Measurements from ENCODE around the gene SLC48A1.
A peak's percentile ranks its signal among the peaks of the same experiment; 100 is the strongest.

SLC48A1 gene

DNA sequence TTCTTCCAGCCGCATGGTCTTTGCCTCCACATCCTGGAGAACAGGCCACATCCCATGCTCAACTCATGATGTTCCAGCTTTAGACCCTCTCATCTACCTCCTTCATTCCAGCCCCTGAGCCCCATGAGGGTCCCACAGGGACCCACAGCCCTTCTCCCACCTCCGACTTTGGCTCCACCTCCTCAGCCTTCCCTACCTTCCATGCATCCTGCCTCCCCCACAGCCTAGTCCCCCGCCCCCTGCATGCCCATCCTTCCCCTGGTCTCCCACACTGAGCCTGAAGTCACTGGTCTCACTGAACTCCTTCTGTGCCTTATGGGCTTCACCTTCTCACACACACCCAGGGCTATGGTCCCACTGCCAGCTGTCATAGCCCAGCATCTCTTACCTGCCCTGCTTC is 24.1 kb upstream of the SLC48A1 start:
- H3K27ac ChIP-seq (ENCODE audit: low read depth, low read length) = no peak overlapping the region
- no peak overlapping the region for H3K4me3 ChIP-seq (ENCODE audit: low read depth in 1 of 5, low read length in 5 of 5)
- peaks cover 8 to 45% (median 14%) of the 10 kb centered on the region in 5 donors for H3K4me1 ChIP-seq (ENCODE audit: control insufficient read depth in 5 of 5, insufficient read depth in 5 of 5, low read length in 5 of 5)
- H3K9me3 ChIP-seq (ENCODE audit: control insufficient read depth in 5 of 5, low read length in 5 of 5) = no peaks in the 10 kb centered on the region
- H3K9ac ChIP-seq (ENCODE audit: low read length in 5 of 5) = no peak overlapping the region
- peaks cover 0 to 76% (median 49%) of the 10 kb centered on the region in 5 donors for H3K36me3 ChIP-seq (ENCODE audit: control insufficient read depth in 5 of 5, insufficient read depth in 5 of 5, low read length in 5 of 5)
- H3K27me3 ChIP-seq (ENCODE audit: control insufficient read depth in 5 of 5, insufficient read depth in 4 of 5, low read length in 5 of 5) = peaks cover 0 to 7% (median 0%) of the 10 kb centered on the region in 5 donors

DNA sequence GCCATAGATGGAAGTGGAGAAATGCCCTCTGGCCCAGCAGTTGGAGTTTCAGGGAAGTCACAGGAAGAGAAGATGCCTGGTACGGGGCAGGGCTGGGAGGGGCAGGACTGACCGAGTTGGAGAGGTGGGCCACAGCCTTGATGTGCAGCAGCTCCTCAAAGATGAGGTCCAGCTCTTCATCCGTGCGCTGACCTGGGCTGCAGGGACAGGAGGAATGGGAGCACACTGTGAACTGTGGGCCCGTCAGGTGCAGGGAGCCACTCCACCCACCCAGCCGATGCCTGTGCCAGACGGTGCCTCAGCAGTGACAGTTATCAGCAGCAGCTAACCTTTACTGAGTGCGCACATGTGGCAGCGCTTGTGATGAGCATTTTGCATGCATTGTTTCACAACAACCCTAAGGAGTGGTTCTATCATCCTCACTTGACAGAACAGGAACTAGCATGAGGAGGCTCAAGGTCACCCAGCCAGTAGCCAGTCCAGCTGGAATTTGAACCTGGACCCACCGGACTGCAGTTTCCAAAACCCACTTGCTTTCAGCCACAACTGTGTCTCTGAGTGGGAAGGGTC is 22.7 kb upstream of the SLC48A1 start:
- Histone ChIP-seq H3K9me3 (ENCODE audit: control insufficient read depth in 5 of 5, low read length in 5 of 5) (no peaks in the 10 kb centered on the region), H3K27me3 (ENCODE audit: control insufficient read depth in 5 of 5, insufficient read depth in 4 of 5, low read length in 5 of 5) (peaks cover 0 to 7% (median 0%) of the 10 kb centered on the region in 5 donors), H3K4me1 (ENCODE audit: control insufficient read depth in 5 of 5, insufficient read depth in 5 of 5, low read length in 5 of 5) (peaks cover 8 to 58% (median 26%) of the 10 kb centered on the region in 5 donors), H3K9ac (ENCODE audit: low read length in 5 of 5) (no peak overlapping the region), H3K4me3 (ENCODE audit: low read depth in 1 of 5, low read length in 5 of 5) (no peak overlapping the region), H3K27ac (ENCODE audit: low read depth, low read length) (peak overlapping the region; percentile 30), H3K36me3 (ENCODE audit: control insufficient read depth in 5 of 5, insufficient read depth in 5 of 5, low read length in 5 of 5) (peaks cover 0 to 69% (median 49%) of the 10 kb centered on the region in 5 donors)

DNA sequence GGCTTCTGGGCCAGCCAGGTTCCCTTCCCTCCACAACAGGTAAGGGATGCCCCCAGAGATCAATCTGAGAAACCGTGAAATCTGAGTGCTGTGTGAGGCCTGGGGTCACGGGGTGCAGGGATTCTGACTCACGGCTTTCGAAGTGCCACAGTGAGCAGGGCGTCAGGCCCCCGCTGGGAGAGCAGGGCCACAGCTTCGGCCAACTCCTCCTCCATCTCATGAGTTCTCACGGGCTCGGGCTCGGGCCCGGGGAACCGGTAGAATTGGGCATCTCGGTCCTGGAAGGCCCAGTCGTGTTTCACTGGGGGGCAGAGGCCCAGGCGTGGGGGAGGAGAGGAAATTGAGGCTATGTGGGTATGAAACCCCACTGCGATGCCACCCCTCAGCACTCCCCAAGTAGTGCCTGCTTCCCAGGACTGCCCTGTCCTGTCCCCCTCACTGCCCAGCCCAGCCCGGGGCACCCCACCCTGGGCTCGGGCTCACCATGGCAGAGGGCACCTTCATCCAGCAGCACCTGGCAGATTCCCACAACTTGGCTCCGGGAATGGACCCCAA is 22.0 kb upstream of the SLC48A1 start:
- Histone ChIP-seq H3K27me3 (ENCODE audit: control insufficient read depth in 5 of 5, insufficient read depth in 4 of 5, low read length in 5 of 5) (peaks cover 0 to 7% (median 0%) of the 10 kb centered on the region in 5 donors), H3K4me1 (ENCODE audit: control insufficient read depth in 5 of 5, insufficient read depth in 5 of 5, low read length in 5 of 5) (peaks cover 8 to 65% (median 32%) of the 10 kb centered on the region in 5 donors), H3K9ac (ENCODE audit: low read length in 5 of 5) (peak overlapping the region in 1 of 5 donors; percentile 16), H3K4me3 (ENCODE audit: low read depth in 1 of 5, low read length in 5 of 5) (no peak overlapping the region), H3K27ac (ENCODE audit: low read depth, low read length) (peak overlapping the region; percentile 30), H3K9me3 (ENCODE audit: control insufficient read depth in 5 of 5, low read length in 5 of 5) (no peaks in the 10 kb centered on the region), H3K36me3 (ENCODE audit: control insufficient read depth in 5 of 5, insufficient read depth in 5 of 5, low read length in 5 of 5) (peaks cover 0 to 64% (median 49%) of the 10 kb centered on the region in 5 donors)

DNA sequence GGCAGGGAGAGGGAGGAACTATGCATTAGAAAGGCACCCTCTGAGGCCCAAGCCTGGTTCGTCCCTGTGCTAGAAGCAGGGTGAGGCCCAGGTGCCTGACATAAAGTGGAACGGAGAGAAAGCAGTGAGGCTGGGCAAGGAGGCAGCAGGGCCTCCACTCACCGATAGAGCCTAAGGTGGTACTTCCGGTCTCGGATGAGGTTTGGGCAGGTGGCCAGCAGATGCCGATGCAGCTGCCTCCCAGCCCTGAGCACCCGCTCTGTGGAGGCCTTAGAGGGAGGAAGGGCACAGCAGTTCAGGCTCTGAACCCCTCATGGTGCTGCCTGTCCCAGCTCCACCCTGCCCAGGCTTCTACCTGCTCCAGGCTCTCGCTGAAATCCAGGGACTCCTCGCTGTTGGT is 21.5 kb upstream of the SLC48A1 start:
- H3K36me3 ChIP-seq (ENCODE audit: control insufficient read depth in 5 of 5, insufficient read depth in 5 of 5, low read length in 5 of 5) = peaks cover 0 to 58% (median 44%) of the 10 kb centered on the region in 5 donors
- peak overlapping the region in 2 of 5 donors; percentile 16 to 44 for H3K9ac ChIP-seq (ENCODE audit: low read length in 5 of 5)
- H3K9me3 ChIP-seq (ENCODE audit: control insufficient read depth in 5 of 5, low read length in 5 of 5) = no peaks in the 10 kb centered on the region
- H3K4me3 ChIP-seq (ENCODE audit: low read depth in 1 of 5, low read length in 5 of 5) = no peak overlapping the region
- peak overlapping the region; percentile 30 for H3K27ac ChIP-seq (ENCODE audit: low read depth, low read length)
- H3K4me1 ChIP-seq (ENCODE audit: control insufficient read depth in 5 of 5, insufficient read depth in 5 of 5, low read length in 5 of 5) = peaks cover 7 to 67% (median 33%) of the 10 kb centered on the region in 5 donors
- peaks cover 0 to 7% (median 0%) of the 10 kb centered on the region in 5 donors for H3K27me3 ChIP-seq (ENCODE audit: control insufficient read depth in 5 of 5, insufficient read depth in 4 of 5, low read length in 5 of 5)

DNA sequence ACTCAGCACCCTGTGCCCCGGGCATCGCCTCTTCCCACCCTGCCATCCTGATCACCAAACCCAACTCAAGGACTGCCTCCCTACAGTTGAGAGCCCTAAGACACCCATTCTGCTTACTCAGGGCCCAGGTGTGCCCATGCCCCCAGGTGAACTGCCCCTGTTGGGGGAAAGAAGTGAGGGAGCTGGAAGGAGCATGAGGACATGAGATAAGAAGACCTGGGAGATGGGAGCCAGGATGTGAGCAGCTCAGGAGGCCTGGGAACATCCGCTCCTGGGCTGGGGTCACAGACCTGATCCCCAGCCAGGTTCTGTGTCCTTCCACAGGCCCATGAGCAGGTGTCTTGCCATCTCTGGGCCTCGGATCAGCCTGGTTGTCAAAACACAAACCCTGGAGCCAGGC is 20.9 kb upstream of the SLC48A1 start:
- no peak overlapping the region for H3K4me3 ChIP-seq (ENCODE audit: low read depth in 1 of 5, low read length in 5 of 5)
- H3K36me3 ChIP-seq (ENCODE audit: control insufficient read depth in 5 of 5, insufficient read depth in 5 of 5, low read length in 5 of 5) = peaks cover 0 to 53% (median 39%) of the 10 kb centered on the region in 5 donors
- H3K9ac ChIP-seq (ENCODE audit: low read length in 5 of 5) = peak overlapping the region in 1 of 5 donors; percentile 44
- H3K4me1 ChIP-seq (ENCODE audit: control insufficient read depth in 5 of 5, insufficient read depth in 5 of 5, low read length in 5 of 5) = peaks cover 3 to 69% (median 33%) of the 10 kb centered on the region in 5 donors
- peaks cover 0 to 1% (median 0%) of the 10 kb centered on the region in 5 donors for H3K27me3 ChIP-seq (ENCODE audit: control insufficient read depth in 5 of 5, insufficient read depth in 4 of 5, low read length in 5 of 5)
- H3K27ac ChIP-seq (ENCODE audit: low read depth, low read length) = peak overlapping the region; percentile 50
- H3K9me3 ChIP-seq (ENCODE audit: control insufficient read depth in 5 of 5, low read length in 5 of 5) = no peaks in the 10 kb centered on the region

DNA sequence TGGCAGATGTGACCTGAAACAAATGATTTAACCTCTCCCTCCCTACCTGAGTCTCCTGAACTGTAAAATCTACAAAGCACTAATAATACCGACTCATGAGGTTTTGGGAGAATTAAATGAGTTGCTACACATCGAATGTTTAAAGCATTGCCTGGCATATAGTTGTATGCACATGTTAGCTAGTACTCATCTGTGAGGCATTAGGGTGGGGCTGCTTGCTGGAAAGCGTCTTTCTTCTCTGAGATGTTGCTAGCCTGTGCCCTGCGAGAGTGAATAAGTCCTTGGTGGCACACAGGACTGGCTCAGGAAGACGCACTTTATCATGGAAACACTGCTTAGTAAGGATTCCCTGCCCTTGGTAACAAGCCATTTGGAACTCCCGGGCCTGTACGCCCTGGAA is 20.5 kb upstream of the SLC48A1 start:
- Histone ChIP-seq H3K4me1 (ENCODE audit: control insufficient read depth in 5 of 5, insufficient read depth in 5 of 5, low read length in 5 of 5) (peaks cover 3 to 73% (median 36%) of the 10 kb centered on the region in 5 donors), H3K9me3 (ENCODE audit: control insufficient read depth in 5 of 5, low read length in 5 of 5) (no peaks in the 10 kb centered on the region), H3K27me3 (ENCODE audit: control insufficient read depth in 5 of 5, insufficient read depth in 4 of 5, low read length in 5 of 5) (peaks cover 0 to 2% (median 0%) of the 10 kb centered on the region in 5 donors), H3K36me3 (ENCODE audit: control insufficient read depth in 5 of 5, insufficient read depth in 5 of 5, low read length in 5 of 5) (peaks cover 0 to 53% (median 35%) of the 10 kb centered on the region in 5 donors), H3K27ac (ENCODE audit: low read depth, low read length) (peak overlapping the region; percentile 86), H3K9ac (ENCODE audit: low read length in 5 of 5) (no peak overlapping the region), H3K4me3 (ENCODE audit: low read depth in 1 of 5, low read length in 5 of 5) (peak overlapping the region in 1 of 5 donors; percentile 93)

DNA sequence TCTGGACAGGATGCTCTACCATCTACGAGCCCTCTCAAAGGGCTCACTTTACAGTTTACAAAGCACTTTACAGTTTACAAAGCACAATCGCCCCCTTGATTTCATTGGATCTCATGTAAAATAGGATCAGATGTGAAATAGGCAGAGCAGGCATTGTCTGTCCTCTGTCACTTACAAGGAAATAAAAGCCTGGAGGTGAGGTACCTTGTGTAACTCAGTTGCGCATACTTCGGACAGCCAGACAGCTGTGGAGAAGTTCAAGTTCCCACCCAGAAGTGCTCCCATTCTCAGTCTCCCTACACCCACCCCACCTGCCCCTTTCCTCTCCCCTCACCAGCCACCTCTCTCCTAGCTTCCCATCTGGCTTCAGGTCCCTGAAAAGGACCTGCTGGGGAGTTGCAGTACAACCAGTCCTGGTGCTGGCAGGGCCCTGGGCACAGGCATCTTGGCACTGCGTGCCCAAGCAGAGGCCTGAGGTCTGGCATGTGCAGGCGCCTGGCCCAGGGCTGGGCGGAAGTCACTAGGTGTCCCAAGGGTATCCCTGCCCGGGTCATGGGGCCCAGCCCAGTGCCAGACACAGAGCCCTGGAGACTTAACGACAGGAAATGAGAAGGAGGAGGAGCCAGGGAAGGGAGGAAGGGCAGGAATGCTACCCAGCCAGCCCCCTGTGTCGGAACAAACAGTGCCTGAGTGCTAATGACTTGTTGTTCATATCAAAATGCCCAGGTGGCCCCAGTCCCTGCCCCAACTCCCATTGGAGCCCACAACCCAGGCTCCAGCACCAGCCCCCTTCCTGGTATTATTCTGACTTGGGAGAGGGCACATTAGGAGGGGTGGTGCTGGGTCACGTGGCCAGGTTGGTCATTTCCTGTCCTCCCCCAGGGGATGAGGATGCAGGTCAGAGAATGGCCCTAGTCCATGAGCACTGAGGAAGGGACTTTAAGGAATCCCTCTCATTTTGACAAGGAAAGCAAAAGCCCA is 19.7 kb upstream of the SLC48A1 start:
- Histone ChIP-seq H3K9ac (ENCODE audit: low read length in 5 of 5) (peak overlapping the region in 1 of 5 donors; percentile 23), H3K4me3 (ENCODE audit: low read depth in 1 of 5, low read length in 5 of 5) (peak overlapping the region in 3 of 5 donors; percentile 45 to 93 (median 77)), H3K36me3 (ENCODE audit: control insufficient read depth in 5 of 5, insufficient read depth in 5 of 5, low read length in 5 of 5) (peaks cover 0 to 46% (median 27%) of the 10 kb centered on the region in 5 donors), H3K4me1 (ENCODE audit: control insufficient read depth in 5 of 5, insufficient read depth in 5 of 5, low read length in 5 of 5) (peaks cover 3 to 81% (median 44%) of the 10 kb centered on the region in 5 donors), H3K27ac (ENCODE audit: low read depth, low read length) (peak overlapping the region; percentile 86), H3K9me3 (ENCODE audit: control insufficient read depth in 5 of 5, low read length in 5 of 5) (no peaks in the 10 kb centered on the region), H3K27me3 (ENCODE audit: control insufficient read depth in 5 of 5, insufficient read depth in 4 of 5, low read length in 5 of 5) (peaks cover 0 to 3% (median 0%) of the 10 kb centered on the region in 5 donors)

DNA sequence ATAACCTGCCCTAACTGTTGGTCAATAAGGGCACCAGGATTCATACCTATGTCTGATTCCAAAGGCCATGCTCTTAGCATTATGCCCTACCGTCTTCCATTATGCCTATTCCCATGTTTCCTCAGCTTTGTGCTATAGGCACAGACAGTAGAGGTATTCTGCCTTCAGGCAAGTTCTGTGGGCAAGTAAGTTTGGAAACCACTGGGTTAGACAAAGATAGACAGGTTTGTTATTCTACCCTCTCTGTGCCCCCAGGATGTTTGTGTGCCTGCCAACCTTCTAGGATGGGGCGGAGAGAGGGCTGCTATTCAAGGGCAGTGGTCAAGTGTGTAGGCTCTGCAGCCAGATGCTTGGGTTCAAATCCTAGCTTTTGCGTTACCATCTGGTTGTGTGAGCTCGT is 18.9 kb upstream of the SLC48A1 start:
- Histone ChIP-seq H3K27ac (ENCODE audit: low read depth, low read length) (peak overlapping the region; percentile 86), H3K4me1 (ENCODE audit: control insufficient read depth in 5 of 5, insufficient read depth in 5 of 5, low read length in 5 of 5) (peaks cover 3 to 85% (median 51%) of the 10 kb centered on the region in 5 donors), H3K4me3 (ENCODE audit: low read depth in 1 of 5, low read length in 5 of 5) (peak overlapping the region in 4 of 5 donors; percentile 15 to 93 (median 61)), H3K9me3 (ENCODE audit: control insufficient read depth in 5 of 5, low read length in 5 of 5) (no peaks in the 10 kb centered on the region), H3K9ac (ENCODE audit: low read length in 5 of 5) (no peak overlapping the region), H3K36me3 (ENCODE audit: control insufficient read depth in 5 of 5, insufficient read depth in 5 of 5, low read length in 5 of 5) (peaks cover 0 to 38% (median 19%) of the 10 kb centered on the region in 5 donors), H3K27me3 (ENCODE audit: control insufficient read depth in 5 of 5, insufficient read depth in 4 of 5, low read length in 5 of 5) (peaks cover 0 to 3% (median 0%) of the 10 kb centered on the region in 5 donors)

DNA sequence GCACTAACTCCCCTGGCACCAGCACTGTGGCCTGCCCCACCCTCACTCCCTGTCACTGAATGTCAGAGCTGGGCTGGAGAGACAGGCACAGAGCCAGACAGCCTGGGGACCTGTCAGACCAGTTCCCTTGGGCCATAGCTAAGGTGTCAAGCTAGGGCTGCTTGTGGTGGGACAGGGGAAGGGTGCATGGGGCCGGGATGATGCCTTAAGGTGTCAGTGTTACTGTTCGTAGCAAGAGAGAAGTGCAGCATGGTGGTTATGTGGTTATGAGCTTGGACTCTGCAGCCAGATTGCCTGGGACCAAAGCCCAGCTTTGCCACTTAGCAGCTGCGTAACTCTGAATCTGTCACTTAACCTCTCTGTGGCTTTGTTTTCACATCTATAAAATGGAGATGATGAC is 18.2 kb upstream of the SLC48A1 start:
- peaks cover 0 to 3% (median 0%) of the 10 kb centered on the region in 5 donors for H3K27me3 ChIP-seq (ENCODE audit: control insufficient read depth in 5 of 5, insufficient read depth in 4 of 5, low read length in 5 of 5)
- peak overlapping the region in 4 of 5 donors; percentile 77 to 93 (median 80) for H3K4me3 ChIP-seq (ENCODE audit: low read depth in 1 of 5, low read length in 5 of 5)
- no peaks in the 10 kb centered on the region for H3K9me3 ChIP-seq (ENCODE audit: control insufficient read depth in 5 of 5, low read length in 5 of 5)
- H3K27ac ChIP-seq (ENCODE audit: low read depth, low read length) = peak overlapping the region; percentile 86
- peaks cover 3 to 90% (median 59%) of the 10 kb centered on the region in 5 donors for H3K4me1 ChIP-seq (ENCODE audit: control insufficient read depth in 5 of 5, insufficient read depth in 5 of 5, low read length in 5 of 5)
- peaks cover 0 to 31% (median 13%) of the 10 kb centered on the region in 5 donors for H3K36me3 ChIP-seq (ENCODE audit: control insufficient read depth in 5 of 5, insufficient read depth in 5 of 5, low read length in 5 of 5)
- peak overlapping the region in 1 of 5 donors; percentile 62 for H3K9ac ChIP-seq (ENCODE audit: low read length in 5 of 5)

Data from subcutaneous abdominal adipose tissue (tissue), 5 donors.